Keratinocyte (primary cell): ENCODE data around the gene RIN3. TPM values are rescaled to one million over a fixed set of nuclear protein-coding genes. Genes with fewer than 3 reads are reported as not detected.

ENCODE experiments used
- DNase-seq: peaks from one replicate; pipeline ENCODE4 v3.0.0-alpha.2; 2011; ENCODE audit warnings: low read depth, missing footprints, low spot score
- FAIRE-seq: peaks from 2 replicates; lab custom pipeline; 2011; peaks lifted over from hg19 to GRCh38; lab: Jason Lieb, UNC
- H2AFZ ChIP-seq: 2 replicates; pipeline ENCODE4 v1.6.0; 2012; ENCODE audit warnings: low read length, control low read depth, inconsistent platforms; ENCODE audit not compliant: control insufficient read depth
- H3K27ac ChIP-seq: 2 replicates; pipeline ENCODE4 v1.5.1; 2011; ENCODE audit warnings: low read length; ENCODE audit not compliant: control insufficient read depth, insufficient read depth
- H3K27me3 ChIP-seq: 3 replicates; pipeline ENCODE4 v1.6.0; 2011; ENCODE audit warnings: low read length; ENCODE audit not compliant: control insufficient read depth, insufficient read depth; ENCODE audit errors: extremely low read depth
- H3K36me3 ChIP-seq, 2 experiments: 2 replicates in 1 of 2; 3 replicates in 1 of 2; pipeline ENCODE4 v1.5.1; 2011; ENCODE audit warnings: low read length in 2 of 2, mild to moderate bottlenecking in 1 of 2; ENCODE audit not compliant: control insufficient read depth in 2 of 2, insufficient read depth in 2 of 2; ENCODE audit errors: extremely low read depth in 1 of 2
- H3K4me1 ChIP-seq: 3 replicates; pipeline ENCODE4 v1.5.1; 2011; ENCODE audit warnings: low read length; ENCODE audit not compliant: control insufficient read depth, insufficient read depth; ENCODE audit errors: extremely low read depth
- H3K4me2 ChIP-seq: 3 replicates; pipeline ENCODE4 v1.6.0; 2011; ENCODE audit warnings: low read depth, low read length; ENCODE audit not compliant: control insufficient read depth, insufficient read depth; ENCODE audit errors: extremely low read depth
- H3K4me3 ChIP-seq, 3 experiments: fragments of 200-600 bp in 1 of 3; sonication (generic) in 1 of 3; 2 replicates in 2 of 3; 3 replicates in 1 of 3; pipeline ENCODE4 v1.5.1; 2011 to 2016; ENCODE audit warnings: low read length in 3 of 3, mild to moderate bottlenecking in 3 of 3, control low read depth in 2 of 3, inconsistent platforms in 1 of 3, low read depth in 1 of 3, mixed read lengths in 1 of 3, mixed run types in 1 of 3, moderate library complexity in 1 of 3; ENCODE audit not compliant: control insufficient read depth in 2 of 3, insufficient read depth in 2 of 3; ENCODE audit errors: extremely low read depth in 1 of 3
- H3K79me2 ChIP-seq: 2 replicates; pipeline ENCODE4 v1.6.0; 2012; ENCODE audit warnings: low read length; ENCODE audit not compliant: control insufficient read depth, insufficient read depth
- H3K9ac ChIP-seq: 3 replicates; pipeline ENCODE4 v1.6.0; 2011; ENCODE audit warnings: low read length; ENCODE audit not compliant: control insufficient read depth, insufficient read depth; ENCODE audit errors: extremely low read depth
- H3K9me1 ChIP-seq: 3 replicates; pipeline ENCODE4 v1.6.0; 2011; ENCODE audit warnings: low read length; ENCODE audit not compliant: control insufficient read depth, insufficient read depth; ENCODE audit errors: extremely low read depth
- H3K9me3 ChIP-seq: 2 replicates; pipeline ENCODE4 v1.5.1; 2012; ENCODE audit warnings: low read depth, low read length; ENCODE audit not compliant: control insufficient read depth
- H4K20me1 ChIP-seq: 3 replicates; pipeline ENCODE4 v1.6.0; 2011; ENCODE audit warnings: low read length; ENCODE audit not compliant: control insufficient read depth, insufficient read depth; ENCODE audit errors: extremely low read depth
- CTCF ChIP-seq, 3 experiments: IDR thresholded peaks in 1 of 3; conservative IDR thresholded peaks in 1 of 3; optimal IDR thresholded peaks in 1 of 3; 2 replicates in 2 of 3; 3 replicates in 1 of 3; pipeline versions ENCODE3 to v1.5.1; 2011; ENCODE audit warnings: low read length in 3 of 3, mild to moderate bottlenecking in 3 of 3, moderate library complexity in 2 of 3, control low read depth in 1 of 3, inconsistent platforms in 1 of 3; ENCODE audit not compliant: insufficient read depth in 2 of 3; ENCODE audit errors: extremely low read depth in 1 of 3
- EZH2 ChIP-seq: IDR thresholded peaks from one replicate; pipeline ENCODE4 v1.6.1; 2012; ENCODE audit warnings: inconsistent platforms, mild to moderate bottlenecking, low read length, moderate library complexity
- dilution Hi-C: fragments of 300-500 bp; cut with MboI; formaldehyde crosslinking; loops from one replicate; pipeline ENCODE4 v1.7.0; 2020; ENCODE audit warnings: low sequenced_read_pairs; ENCODE audit not compliant: extremely low pct_ligation_motif_present
- polyA plus RNA-seq, 5 experiments: library from polyadenylated mRNA; depleted of rRNA in 3 of 5; stranded (reverse) in 3 of 5; stranded (forward) in 1 of 5; unstranded in 1 of 5; fragments of >200 nt; gene quantifications; 1 replicate in 1 of 5; 2 replicates in 3 of 5; 3 replicates in 1 of 5; pipeline versions ENCODE4 v1.2.1 to v1.2.3, GENCODE V29; 2011 to 2012; ENCODE audit warnings: missing spikeins in 2 of 5, low read depth in 1 of 5, low replicate concordance in 1 of 5

RIN3 gene
- polyA plus RNA-seq, 1 donor (not counting 4 experiments of a cell fraction or from before 2014, with no cell fraction given), result 1.2 TPM

GRCh38 chr14:92581966-92582566 lies 68.5 kb downstream of the RIN3 start:
- Histone ChIP-seq H3K4me3 (no peak overlapping the region), H3K27me3 (no peaks in the 10 kb centered on the region), H3K36me3 (peaks cover 3 to 6% of the 10 kb centered on the region in 2 experiments), H3K9me3 (no peaks in the 10 kb centered on the region), H3K4me1 (no peaks in the 10 kb centered on the region), H3K4me2 (no peak overlapping the region), H3K9ac (no peak overlapping the region), H3K79me2 (no peaks in the 10 kb centered on the region), H3K27ac (no peak overlapping the region), H2AFZ (no peak overlapping the region), H4K20me1 (no peaks in the 10 kb centered on the region), H3K9me1 (no peaks in the 10 kb centered on the region)
- no peak for DNase-seq
- TF ChIP-seq EZH2, result no peak
- TF ChIP-seq CTCF (optimal IDR thresholded peaks at IDR 0.05 in 1 of 3, IDR thresholded peaks at IDR 0.05 in 1 of 3, conservative IDR thresholded peaks at IDR 0.05 in 1 of 3; ENCODE audit: extremely low read depth in 1 of 3, insufficient read depth in 2 of 3, low read length in 3 of 3), result no peak
- no peak for FAIRE-seq
- dilution Hi-C loops, result no loop called here

- Histone ChIP-seq H4K20me1 (no peaks in the 10 kb centered on the region), H2AFZ (no peak overlapping the region), H3K36me3 (peaks cover 3% of the 10 kb centered on the region in 2 experiments), H3K4me2 (no peak overlapping the region), H3K27me3 (no peaks in the 10 kb centered on the region), H3K9ac (no peak overlapping the region), H3K79me2 (no peaks in the 10 kb centered on the region), H3K4me1 (no peaks in the 10 kb centered on the region), H3K4me3 (no peak overlapping the region), H3K9me1 (no peaks in the 10 kb centered on the region), H3K27ac (no peak overlapping the region), H3K9me3 (no peaks in the 10 kb centered on the region)
- no peak for DNase-seq
- no peak for FAIRE-seq
- dilution Hi-C loops, result no loop called here
- no peak for TF ChIP-seq EZH2
- TF ChIP-seq CTCF (optimal IDR thresholded peaks at IDR 0.05 in 1 of 3, IDR thresholded peaks at IDR 0.05 in 1 of 3, conservative IDR thresholded peaks at IDR 0.05 in 1 of 3; ENCODE audit: extremely low read depth in 1 of 3, insufficient read depth in 2 of 3, low read length in 3 of 3), result no peak
These were observed 69.3 kb downstream of the RIN3 start for GRCh38 chr14:92582706-92583452.
